Fibroblast of the aortic adventitia (primary cell): ENCODE data around the gene PDCD5. TPM values are rescaled to one million over a fixed set of nuclear protein-coding genes. Genes with fewer than 3 reads are reported as not detected.
"Not testable (repeated sequence)": the region's sequence is repeated elsewhere in the genome, so short reads cannot be mapped to it uniquely, and the experiment has no call there.

Experiments used
- DNase-seq: peaks from one replicate; pipeline ENCODE4 v3.0.0-alpha.2; 2010; ENCODE audit warnings: low read depth
- H3K4me3 ChIP-seq: 2 replicates; pipeline ENCODE4 v1.5.1; 2011; ENCODE audit warnings: low read depth, mild to moderate bottlenecking, control low read depth, low read length, moderate library complexity
- CTCF ChIP-seq: IDR thresholded peaks from 2 replicates; pipeline ENCODE4 v1.5.1; 2011; ENCODE audit warnings: mild to moderate bottlenecking, low read length, control low read depth, inconsistent platforms; ENCODE audit not compliant: insufficient read depth
- total RNA-seq: library from RNA; depleted of rRNA; stranded (reverse); fragments of >200 nt; gene quantifications from 2 replicates; pipeline ENCODE4 v1.2.3, GENCODE V29; 2012; ENCODE audit warnings: low replicate concordance

PDCD5 gene
- total RNA-seq, 1 donor: 161 TPM

- no peak for DNase-seq
- TF ChIP-seq CTCF: no peak
Observed at GRCh38 chr19:32580353-32580900, 563 bp upstream of the PDCD5 start.

DNA sequence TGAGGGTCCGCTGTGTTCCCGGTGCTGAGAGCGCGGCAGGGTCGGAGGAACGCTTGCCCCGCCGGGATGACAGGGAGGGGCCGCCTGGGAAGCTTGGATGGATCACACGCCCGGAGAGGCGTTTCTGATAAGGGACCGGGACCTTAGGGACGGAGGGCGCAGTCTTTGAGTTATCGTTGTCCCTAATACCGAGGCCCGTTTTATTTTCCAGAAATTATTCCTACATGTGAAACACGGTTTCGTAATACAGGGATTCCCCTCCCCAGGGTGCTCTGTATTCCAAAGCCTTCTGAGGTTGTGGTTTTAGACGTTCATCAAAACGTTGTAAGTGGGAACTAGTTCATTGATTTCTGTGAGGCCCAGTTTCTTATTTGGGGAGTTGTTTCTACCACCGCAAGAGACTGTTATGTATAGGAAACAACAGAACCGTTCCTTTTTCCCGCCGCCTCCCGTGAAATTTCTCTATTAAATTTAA is 752 bp downstream of the PDCD5 start:
- H3K4me3 ChIP-seq: peak overlapping the region; percentile 88
- peak; percentile 75 for DNase-seq
- no peak for TF ChIP-seq CTCF

More at GRCh38 chr19:32580353-32580900, 563 bp upstream of the PDCD5 start:
- peak overlapping the region; percentile 73 for H3K4me3 ChIP-seq

DNA sequence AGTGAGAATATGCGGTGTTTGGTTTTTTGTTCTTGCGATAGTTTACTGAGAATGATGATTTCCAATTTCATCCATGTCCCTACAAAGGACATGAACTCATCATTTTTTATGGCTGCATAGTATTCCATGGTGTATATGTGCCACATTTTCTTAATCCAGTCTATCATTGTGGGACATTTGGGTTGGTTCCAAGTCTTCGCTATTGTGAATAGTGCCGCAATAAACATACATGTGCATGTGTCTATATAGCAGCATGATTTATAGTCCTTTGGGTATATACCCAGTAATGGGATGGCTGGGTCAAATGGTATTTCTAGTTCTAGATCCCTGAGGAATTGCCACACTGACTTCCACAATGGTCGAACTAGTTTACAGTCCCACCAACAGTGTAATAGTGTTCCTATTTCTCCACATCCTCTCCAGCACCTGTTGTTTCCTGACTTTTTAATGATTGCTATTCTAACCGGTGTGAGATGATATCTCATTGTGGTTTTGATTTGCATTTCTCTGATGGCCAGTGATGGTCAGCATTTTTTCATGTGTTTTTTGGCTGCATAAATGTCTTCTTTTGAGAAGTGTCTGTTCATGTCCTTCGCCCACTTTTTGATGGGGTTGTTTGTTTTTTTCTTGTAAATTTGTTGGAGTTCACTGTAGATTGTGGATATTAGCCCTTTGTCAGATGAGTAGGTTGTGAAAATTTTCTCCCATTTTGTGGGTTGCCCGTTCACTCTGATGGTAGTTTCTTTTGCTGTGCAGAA is 6.9 kb downstream of the PDCD5 start:
- not testable (repeated sequence) for DNase-seq

GRCh38 chr19:32594021-32594420 is 13.0 kb downstream of the PDCD5 start:
- DNase-seq: no peak
- TF ChIP-seq CTCF: no peak
- H3K4me3 ChIP-seq: no peak overlapping the region

More for the DNA sequence above, 6.9 kb downstream of the PDCD5 start:
- H3K4me3 ChIP-seq: not testable (repeated sequence)

- no peak overlapping the region for H3K4me3 ChIP-seq
- DNase-seq: no peak
- no peak for TF ChIP-seq CTCF
Observed at GRCh38 chr19:32595491-32595890, 14.5 kb downstream of the PDCD5 start.

DNA sequence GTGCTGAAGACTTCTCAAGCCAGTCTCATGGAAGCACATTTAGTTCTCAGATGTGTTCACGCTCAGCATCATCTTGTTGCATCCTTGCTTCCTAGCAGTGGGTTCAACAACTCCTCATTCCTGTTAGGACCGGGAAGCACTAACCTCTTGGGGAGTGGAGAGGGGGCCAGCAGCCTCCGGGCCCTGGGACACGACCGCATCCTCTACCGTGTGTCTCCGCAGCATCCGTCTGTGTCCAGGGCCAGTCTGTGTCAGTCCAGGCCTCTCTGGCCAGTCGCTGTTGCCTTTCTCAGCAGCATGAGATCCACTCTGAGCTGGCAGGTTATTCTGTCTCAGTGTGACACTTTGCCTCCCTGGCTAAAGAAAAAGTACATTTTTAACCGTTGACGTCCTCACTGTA is 17.0 kb downstream of the PDCD5 start:
- TF ChIP-seq CTCF: no peak
- H3K4me3 ChIP-seq: no peak overlapping the region
- no peak for DNase-seq

- DNase-seq: no peak
- H3K4me3 ChIP-seq: no peak overlapping the region
- TF ChIP-seq CTCF: no peak
Observed at GRCh38 chr19:32599258-32599657, 18.3 kb downstream of the PDCD5 start.
